ENCODE measurements around the gene DLD.
"Not testable (repeated sequence)": the region's sequence is repeated elsewhere in the genome, so short reads cannot be mapped to it uniquely, and the experiment has no call there.

DNA sequence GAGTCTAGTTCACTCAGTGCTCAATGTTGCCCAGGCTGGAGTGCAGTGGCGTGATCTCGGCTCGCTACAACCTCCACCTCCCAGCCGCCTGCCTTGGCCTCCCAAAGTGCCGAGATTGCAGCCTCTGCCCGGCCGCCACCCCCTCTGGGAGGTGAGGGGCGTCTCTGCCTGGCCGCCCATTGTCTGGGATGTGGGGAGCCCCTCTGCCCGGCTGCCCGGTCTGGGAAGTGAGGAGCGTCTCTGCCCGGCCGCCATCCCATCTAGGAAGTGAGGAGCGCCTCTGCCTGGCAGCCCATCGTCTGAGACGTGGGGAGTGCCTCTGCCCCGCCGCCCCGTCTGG lies 43.2 kb upstream of the DLD start:
- not testable (repeated sequence) for TF ChIP-seq CTCF, EZH2phosphoT487, EZH2 (IDR thresholded peaks at IDR 0.05)
